ENCODE data around the gene RAB33B.
"Not testable (repeated sequence)": the region's sequence is repeated elsewhere in the genome, so short reads cannot be mapped to it uniquely, and the experiment has no call there.

GRCh38 chr4:139468756-139469155 lies 14.8 kb downstream of the RAB33B start:
- TF ChIP-seq, protein P1, sequence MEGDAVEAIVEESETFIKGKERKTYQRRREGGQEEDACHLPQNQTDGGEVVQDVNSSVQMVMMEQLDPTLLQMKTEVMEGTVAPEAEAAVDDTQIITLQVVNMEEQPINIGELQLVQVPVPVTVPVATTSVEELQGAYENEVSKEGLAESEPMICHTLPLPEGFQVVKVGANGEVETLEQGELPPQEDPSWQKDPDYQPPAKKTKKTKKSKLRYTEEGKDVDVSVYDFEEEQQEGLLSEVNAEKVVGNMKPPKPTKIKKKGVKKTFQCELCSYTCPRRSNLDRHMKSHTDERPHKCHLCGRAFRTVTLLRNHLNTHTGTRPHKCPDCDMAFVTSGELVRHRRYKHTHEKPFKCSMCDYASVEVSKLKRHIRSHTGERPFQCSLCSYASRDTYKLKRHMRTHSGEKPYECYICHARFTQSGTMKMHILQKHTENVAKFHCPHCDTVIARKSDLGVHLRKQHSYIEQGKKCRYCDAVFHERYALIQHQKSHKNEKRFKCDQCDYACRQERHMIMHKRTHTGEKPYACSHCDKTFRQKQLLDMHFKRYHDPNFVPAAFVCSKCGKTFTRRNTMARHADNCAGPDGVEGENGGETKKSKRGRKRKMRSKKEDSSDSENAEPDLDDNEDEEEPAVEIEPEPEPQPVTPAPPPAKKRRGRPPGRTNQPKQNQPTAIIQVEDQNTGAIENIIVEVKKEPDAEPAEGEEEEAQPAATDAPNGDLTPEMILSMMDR (conservative IDR thresholded peaks at IDR 0.05), result not testable (repeated sequence)
- not testable (repeated sequence) for TF ChIP-seq ZFX (IDR thresholded peaks at IDR 0.05)
